HT1080 (cell line): Measurements from ENCODE around the gene VPREB3. TPM values are rescaled to one million over a fixed set of nuclear protein-coding genes. Genes with fewer than 3 reads are reported as not detected.
A peak's percentile ranks its signal among the peaks of the same experiment; 100 is the strongest.

ENCODE experiments used
- DNase-seq: peaks from one replicate; pipeline ENCODE4 v3.0.0-alpha.2; 2015; ENCODE audit warnings: low read depth
- total RNA-seq: library from RNA; depleted of rRNA; stranded (reverse); fragments of >200 nt; shearing (Covaris generic); gene quantifications from 2 replicates; pipeline ENCODE4 v1.2.3, GENCODE V29; 2014

The VPREB3 gene
- total RNA-seq, 1 experiment from 2014 or later, result not detected

DNA sequence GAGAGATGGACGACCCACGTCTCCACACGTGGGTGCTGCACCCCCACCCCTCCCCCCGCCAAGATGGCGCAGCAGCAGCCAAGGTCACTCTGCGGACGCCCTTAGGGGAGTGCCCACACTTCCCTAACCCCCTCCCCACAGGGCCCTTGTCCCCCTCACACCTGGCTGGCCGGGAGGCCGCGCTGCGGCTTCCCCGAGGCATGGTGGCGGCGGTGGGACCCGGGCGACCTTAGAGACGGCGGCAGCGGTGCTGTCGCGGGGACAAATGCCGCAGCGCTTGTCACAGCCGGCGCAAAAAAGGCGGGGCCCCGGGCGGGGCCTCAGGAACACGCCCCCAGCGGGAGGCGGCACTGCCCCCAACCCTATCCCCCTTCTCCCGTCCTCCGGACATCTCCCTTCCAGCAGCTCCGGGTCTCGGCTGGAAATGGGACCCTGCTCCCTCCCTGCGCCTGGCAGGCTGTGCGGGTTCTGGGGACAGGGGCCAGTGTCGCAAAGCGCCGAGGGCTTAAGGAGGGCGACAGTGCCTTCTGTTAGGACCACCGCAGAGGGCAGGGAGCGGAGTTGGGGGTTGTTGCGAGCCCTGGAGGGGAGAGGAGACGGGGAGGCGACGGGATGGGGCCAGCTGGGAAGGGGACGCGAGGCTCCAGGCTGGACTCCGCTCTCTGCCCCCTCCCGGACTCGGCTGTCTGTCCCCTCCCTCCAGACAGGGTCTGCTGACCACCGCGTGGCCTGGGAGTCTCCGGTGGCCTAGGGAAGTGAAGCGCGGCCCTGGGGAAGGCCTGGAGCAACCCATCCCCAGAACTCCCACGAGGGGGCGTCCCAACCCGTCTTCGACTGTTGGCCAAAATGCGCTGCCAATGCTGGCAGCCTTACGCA lies 13.7 kb upstream of the VPREB3 start, which contains the start of gene CHCHD10:
Gene CHCHD10 (minus strand): TSS at position 300 of the 876 bp plus-strand sequence. CDS start 98 bp downstream, at position 202.
- no peak for DNase-seq

- no peak for DNase-seq
Measured at GRCh38 chr22:23767303-23767672, 13.1 kb upstream of the VPREB3 start.

GRCh38 chr22:23764899-23765881 lies 11.0 kb upstream of the VPREB3 start:
- DNase-seq, result no peak

GRCh38 chr22:23763954-23764353 lies 9.7 kb upstream of the VPREB3 start:
- no peak for DNase-seq

DNA sequence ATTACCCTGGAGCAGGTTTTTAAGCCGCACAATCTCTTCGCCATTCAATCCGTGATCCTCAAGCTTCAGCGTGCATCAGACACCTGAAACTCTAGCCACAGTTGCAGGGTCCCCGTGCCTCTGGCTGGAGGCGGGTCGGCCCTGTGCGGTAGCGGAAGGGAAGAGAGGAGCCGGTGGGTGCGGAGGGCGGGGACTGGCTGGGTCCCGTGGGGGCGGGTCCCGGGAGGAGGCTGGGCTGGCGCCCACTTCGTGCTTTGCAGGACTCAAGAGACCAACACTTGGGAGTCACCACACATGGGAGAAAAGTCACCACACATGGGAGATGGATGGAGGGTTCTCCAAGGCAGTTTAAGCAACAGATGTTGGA lies 9.3 kb upstream of the VPREB3 start:
- no peak for DNase-seq

GRCh38 chr22:23762842-23763578 lies 8.8 kb upstream of the VPREB3 start, which contains the start of gene C22orf15:
C22orf15 (plus strand) TSS chr22:23762990; CDS start chr22:23763307, 317 bp downstream.
- peak; percentile 30 for DNase-seq

DNA sequence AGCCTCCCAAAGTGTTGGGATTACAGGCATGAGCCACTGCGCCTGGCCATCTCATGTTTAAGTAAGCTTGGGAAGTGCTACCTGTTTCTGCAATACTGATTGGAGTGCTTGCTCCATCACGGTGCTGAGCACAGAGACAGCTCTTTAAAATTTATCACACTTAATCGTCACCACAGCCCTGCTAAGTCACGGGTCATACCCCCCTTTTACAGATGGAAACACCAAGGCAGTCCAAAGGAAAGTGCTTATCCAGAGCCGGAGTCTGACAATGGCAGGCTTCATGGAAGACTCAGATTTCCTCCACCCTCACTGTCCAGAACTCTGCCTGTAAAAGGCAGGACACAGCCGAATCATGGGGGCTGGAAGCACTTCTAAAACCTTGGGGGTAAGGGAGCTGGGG lies 5.8 kb upstream of the VPREB3 start:
- no peak for DNase-seq

DNA sequence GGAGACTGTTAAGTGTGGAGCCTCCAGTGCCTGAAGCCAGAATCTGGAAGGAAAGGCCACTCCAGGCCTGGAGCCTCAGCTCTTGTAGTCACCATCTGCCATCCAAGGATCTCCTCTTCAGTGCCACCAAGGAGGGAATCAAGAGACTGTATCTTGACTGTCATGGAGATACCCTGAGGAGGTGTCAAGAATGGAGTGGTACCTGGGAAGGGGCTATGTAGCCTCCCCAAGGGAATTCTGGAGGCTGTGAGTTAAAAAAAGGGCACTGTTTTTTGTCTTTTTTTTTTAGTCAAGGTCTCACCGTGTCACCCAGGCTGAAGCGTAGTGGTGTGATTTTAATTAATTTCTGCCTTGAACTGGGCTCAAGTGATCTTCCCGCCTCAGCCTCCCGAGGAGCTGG lies 5.3 kb upstream of the VPREB3 start:
- no peak for DNase-seq

DNA sequence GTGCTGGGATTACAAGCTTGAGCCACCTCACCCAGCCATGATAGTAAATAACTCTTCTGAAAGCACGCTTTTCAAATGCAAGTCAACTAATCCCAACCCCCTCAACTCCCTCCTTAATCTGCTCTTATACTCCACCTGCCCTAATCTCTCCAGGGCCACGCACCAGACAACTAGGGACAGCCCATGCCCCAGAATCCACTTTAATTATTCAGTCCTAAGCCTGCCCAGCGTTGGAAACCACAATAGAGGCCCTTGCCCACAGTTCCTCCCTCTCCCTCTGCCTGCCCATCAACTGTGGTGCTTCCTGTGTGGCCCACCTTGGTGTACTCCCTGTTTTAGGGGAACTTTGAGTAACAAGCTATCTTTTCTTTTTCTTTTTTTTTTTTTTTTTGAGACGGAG lies 2.7 kb upstream of the VPREB3 start:
- no peak for DNase-seq

GRCh38 chr22:23755711-23756110 lies 1.5 kb upstream of the VPREB3 start:
- DNase-seq, result no peak

DNA sequence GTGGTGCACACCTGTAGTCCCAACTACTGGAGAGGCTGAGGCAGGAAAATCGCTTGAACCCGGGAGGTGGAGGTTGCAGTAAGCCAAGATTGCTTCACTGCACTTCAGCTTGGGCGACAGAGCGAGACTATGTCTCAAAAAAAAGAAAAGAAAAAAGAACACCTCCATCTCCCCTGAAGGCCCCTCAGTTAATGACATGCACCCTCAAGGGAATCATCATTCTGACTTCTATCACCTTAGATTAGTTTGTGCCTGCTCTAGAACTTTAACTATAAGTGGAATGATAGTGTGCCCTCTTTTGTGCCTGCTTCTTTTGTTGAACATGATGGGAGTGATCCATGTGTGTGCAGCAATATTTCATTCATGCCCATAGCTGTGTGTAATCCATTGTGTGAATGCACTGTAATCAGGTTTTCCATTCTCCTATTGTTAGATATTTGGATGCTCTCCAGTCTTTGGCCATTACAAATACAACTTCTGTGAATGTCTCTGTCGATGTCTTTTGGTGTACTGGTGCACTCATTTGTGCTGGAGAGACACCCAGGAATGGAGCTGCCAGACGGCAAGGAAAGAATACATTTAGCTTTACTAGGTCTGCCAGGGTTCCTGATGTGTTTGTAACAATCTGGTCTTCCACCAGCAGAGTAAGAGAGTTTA lies 883 bp upstream of the VPREB3 start:
- DNase-seq, result no peak

- DNase-seq, result no peak
Measured at GRCh38 chr22:23753385-23753784, 840 bp downstream of the VPREB3 start.

- no peak for DNase-seq
Measured at GRCh38 chr22:23752750-23753149, 1.5 kb downstream of the VPREB3 start.

- DNase-seq, result no peak
Measured at GRCh38 chr22:23752090-23752691, 2.0 kb downstream of the VPREB3 start.

DNA sequence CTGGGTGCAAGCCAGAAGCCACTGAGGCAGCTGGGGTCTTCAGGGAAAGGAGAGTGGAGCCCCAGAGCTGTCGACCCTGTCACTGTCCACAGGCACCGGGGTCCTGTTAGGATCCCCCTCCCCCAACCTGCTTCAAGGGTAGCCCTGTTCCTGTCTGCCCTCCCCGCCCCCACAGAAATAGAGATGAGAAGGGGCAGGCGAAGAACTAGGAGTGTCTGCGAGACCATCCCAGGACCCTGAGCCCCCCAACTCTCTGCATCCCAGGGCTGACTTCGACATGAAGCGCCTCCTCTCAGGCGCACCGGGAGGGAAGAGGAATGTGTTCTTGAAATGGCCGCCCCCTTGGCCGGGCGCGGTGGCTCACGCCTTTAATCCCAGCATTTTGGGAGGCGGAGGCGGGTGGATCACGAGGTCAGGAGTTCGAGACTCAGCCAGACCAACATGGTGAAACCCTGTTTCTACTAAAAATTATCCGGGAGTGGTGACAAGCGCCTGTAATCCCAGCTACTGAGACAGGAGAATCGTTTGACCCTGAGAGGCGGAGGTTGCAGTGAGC lies 2.7 kb downstream of the VPREB3 start:
- DNase-seq, result no peak

DNA sequence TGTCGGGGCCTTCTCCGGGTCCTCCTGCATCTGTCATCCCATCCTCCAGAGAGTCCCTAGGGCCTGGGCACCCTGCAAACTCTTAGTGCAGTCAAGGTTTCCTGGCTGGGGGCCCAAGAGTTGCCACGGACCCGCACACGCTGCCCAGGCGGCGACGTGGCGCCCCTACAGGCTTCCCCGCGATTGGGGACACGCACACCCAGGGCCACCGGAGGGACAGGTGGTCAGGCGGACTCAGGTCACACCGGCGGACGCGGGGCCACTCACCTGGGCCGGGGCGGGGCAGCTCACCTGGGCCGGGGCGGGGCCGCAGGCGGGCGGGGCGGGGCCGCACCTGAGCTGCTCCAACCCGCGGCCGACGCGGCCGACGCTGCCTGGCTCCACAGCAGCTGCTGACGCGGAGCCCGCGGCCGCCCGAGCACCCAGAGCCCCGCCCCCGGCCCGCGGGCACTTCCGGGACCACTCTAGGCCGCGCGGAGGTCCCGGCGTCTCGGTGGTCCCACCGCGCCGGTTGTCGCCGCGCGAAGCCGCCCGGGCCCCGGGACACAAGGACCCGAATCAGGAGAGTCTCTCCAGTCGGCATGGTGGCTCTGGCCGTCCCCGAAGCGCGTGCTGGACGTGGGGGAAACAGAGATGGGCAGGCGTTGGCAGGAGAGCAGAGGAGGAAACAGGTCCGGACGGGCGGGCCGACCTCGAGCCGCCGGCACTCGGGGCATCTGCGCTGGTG lies 3.3 kb downstream of the VPREB3 start, which contains the start of gene ZNF70:
Gene ZNF70 (minus strand): TSS at position 399 of the 727 bp plus-strand sequence. CDS start 5,972 bp downstream, outside the sequence.
- DNase-seq, result peak; percentile 71

- no peak for DNase-seq
Measured at GRCh38 chr22:23750367-23750713, 3.9 kb downstream of the VPREB3 start.

- DNase-seq, result no peak
Measured at GRCh38 chr22:23749841-23750301, 4.4 kb downstream of the VPREB3 start.

GRCh38 chr22:23745791-23746190 lies 8.4 kb downstream of the VPREB3 start:
- DNase-seq, result no peak
